ENCODE data around the gene GYPA.
"Not testable (repeated sequence)": the region's sequence is repeated elsewhere in the genome, so short reads cannot be mapped to it uniquely, and the experiment has no call there.

GRCh38 chr4:144080135-144080534 lies 60.4 kb downstream of the GYPA start:
- TF ChIP-seq CTCF (IDR thresholded peaks at IDR 0.05; ENCODE audit: poor library complexity); EZH2phosphoT487 (IDR thresholded peaks at IDR 0.05; ENCODE audit: low read depth, severe bottlenecking, unreplicated experiment); EZH2 (IDR thresholded peaks at IDR 0.05; ENCODE audit: borderline replicate concordance): not testable (repeated sequence)
